T-helper 1 cell treated with Interleukin-12 subunit alpha and Interleukin-12 subunit beta and Interleukin-4 antibody, amounts not matched to agents 30 μg/mL and 1 μg/mL, for 36 hours (primary cell): ENCODE data around the gene RAE1.

Source experiments
- H3K27ac Mint-ChIP-seq: one replicate; pipeline ENCODE4 v1.8.0; 2021; ENCODE audit warnings: mild to moderate bottlenecking, mixed read lengths
- H3K27me3 Mint-ChIP-seq: one replicate; pipeline ENCODE4 v1.8.0; 2021; ENCODE audit warnings: low read depth, mixed read lengths
- H3K36me3 Mint-ChIP-seq: one replicate; pipeline ENCODE4 v1.8.0; 2021; ENCODE audit warnings: low read depth, mixed read lengths
- H3K4me1 Mint-ChIP-seq: one replicate; pipeline ENCODE4 v1.8.0; 2021; ENCODE audit warnings: low read depth, mixed read lengths
- H3K4me3 Mint-ChIP-seq: one replicate; pipeline ENCODE4 v1.8.0; 2021; ENCODE audit warnings: mild to moderate bottlenecking, moderate library complexity, mixed read lengths
- H3K9me3 Mint-ChIP-seq: one replicate; pipeline ENCODE4 v1.8.0; 2021; ENCODE audit warnings: mixed read lengths

Gene RAE1, protein sequence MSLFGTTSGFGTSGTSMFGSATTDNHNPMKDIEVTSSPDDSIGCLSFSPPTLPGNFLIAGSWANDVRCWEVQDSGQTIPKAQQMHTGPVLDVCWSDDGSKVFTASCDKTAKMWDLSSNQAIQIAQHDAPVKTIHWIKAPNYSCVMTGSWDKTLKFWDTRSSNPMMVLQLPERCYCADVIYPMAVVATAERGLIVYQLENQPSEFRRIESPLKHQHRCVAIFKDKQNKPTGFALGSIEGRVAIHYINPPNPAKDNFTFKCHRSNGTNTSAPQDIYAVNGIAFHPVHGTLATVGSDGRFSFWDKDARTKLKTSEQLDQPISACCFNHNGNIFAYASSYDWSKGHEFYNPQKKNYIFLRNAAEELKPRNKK

GRCh38 chr20:57351042-57351783 is at the start of gene RAE1:
Gene RAE1, plus strand, starts transcription at chr20:57351255. Its CDS starts 2,784 bp downstream, at chr20:57354039.
- Mint-ChIP-seq H3K27ac (peak within 1 kb of the TSS; percentile 90), H3K9me3 (no peaks in the 10 kb centered on the region), H3K4me1 (peaks cover 21% of the 10 kb centered on the region), H3K4me3 (peak within 1 kb of the TSS; percentile 95), H3K27me3 (peaks cover 10% of the 10 kb centered on the region), H3K36me3 (peaks cover 23% of the 10 kb centered on the region)

- Mint-ChIP-seq H3K27ac (no peak overlapping the region), H3K4me3 (no peak overlapping the region), H3K4me1 (no peaks in the 10 kb centered on the region), H3K27me3 (no peaks in the 10 kb centered on the region), H3K36me3 (no peaks in the 10 kb centered on the region), H3K9me3 (no peaks in the 10 kb centered on the region)
These were observed 44.3 kb upstream of the RAE1 start for GRCh38 chr20:57306747-57307146.

DNA sequence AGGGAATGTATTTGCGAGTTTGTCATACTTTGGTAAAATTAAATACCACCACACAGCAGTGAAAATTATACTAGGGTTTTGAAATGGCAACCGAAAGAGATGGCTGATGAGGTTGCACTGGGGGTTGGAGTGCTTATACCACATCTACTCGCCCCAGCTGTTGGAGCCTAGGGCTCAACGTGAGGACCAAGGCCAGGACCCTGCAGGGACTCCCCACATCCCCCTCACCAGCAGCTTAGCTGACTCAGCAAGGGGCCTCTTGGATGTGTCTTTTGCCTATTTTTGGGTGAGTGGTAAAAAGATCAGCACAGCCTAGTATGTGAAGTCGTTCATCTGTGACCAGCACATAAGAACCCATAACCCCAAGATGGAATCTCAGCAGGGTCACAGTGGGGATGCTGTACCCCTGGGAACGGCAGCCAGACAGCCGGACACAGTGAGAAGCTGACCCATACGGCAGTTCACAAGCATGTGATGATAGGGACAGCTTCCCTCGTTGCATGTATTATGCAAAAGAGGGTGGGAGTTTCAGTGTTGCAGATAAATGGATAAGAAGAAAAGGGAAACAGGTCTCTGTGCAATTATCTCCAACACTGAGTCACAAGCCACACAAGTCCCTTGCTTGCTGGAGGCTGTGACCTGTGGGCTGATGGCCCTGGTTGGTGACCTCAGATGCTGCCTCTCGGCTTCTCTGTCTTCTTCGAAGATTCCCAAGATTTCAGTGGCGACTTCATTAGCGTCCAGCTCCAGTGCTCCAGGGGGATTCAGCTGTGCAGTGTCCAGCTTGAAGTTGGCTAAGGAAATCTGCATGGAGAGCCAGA is 42.4 kb upstream of the RAE1 start:
- H3K4me3 Mint-ChIP-seq: no peak overlapping the region
- no peaks in the 10 kb centered on the region for H3K4me1 Mint-ChIP-seq
- H3K27ac Mint-ChIP-seq: no peak overlapping the region
- H3K27me3 Mint-ChIP-seq: no peaks in the 10 kb centered on the region
- H3K36me3 Mint-ChIP-seq: no peaks in the 10 kb centered on the region
- H3K9me3 Mint-ChIP-seq: no peaks in the 10 kb centered on the region

- H3K4me3 Mint-ChIP-seq: no peak overlapping the region
- H3K36me3 Mint-ChIP-seq: no peaks in the 10 kb centered on the region
- no peak overlapping the region for H3K27ac Mint-ChIP-seq
- H3K4me1 Mint-ChIP-seq: no peaks in the 10 kb centered on the region
- H3K27me3 Mint-ChIP-seq: no peaks in the 10 kb centered on the region
- no peaks in the 10 kb centered on the region for H3K9me3 Mint-ChIP-seq
These were observed 41.4 kb upstream of the RAE1 start for GRCh38 chr20:57309544-57310115.

- Mint-ChIP-seq H3K4me1 (no peaks in the 10 kb centered on the region), H3K27me3 (no peaks in the 10 kb centered on the region), H3K4me3 (no peak overlapping the region), H3K36me3 (no peaks in the 10 kb centered on the region), H3K9me3 (no peaks in the 10 kb centered on the region), H3K27ac (no peak overlapping the region)
These were observed 40.1 kb upstream of the RAE1 start for GRCh38 chr20:57310821-57311514.

DNA sequence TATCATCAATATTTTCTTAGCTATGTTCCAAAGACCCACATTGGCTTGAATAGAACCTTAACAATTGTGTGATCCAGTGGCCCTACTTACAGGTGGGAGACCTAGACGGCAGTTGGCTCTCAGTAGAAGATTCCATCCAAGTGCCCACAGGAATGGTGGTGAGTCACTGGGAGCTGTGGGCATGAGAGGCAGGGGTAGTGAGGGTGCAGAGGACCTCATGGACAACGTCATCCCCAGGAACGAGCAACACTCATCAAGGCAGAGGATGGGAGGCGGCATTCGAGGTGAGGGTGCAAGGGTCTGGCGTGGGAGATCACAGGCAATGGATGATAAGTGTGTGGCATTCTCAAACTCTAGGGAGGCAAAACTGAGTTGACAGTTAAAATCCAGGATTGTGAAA is 38.9 kb upstream of the RAE1 start:
- no peak overlapping the region for H3K4me3 Mint-ChIP-seq
- no peaks in the 10 kb centered on the region for H3K36me3 Mint-ChIP-seq
- no peak overlapping the region for H3K27ac Mint-ChIP-seq
- H3K9me3 Mint-ChIP-seq: no peaks in the 10 kb centered on the region
- no peaks in the 10 kb centered on the region for H3K27me3 Mint-ChIP-seq
- H3K4me1 Mint-ChIP-seq: no peaks in the 10 kb centered on the region

DNA sequence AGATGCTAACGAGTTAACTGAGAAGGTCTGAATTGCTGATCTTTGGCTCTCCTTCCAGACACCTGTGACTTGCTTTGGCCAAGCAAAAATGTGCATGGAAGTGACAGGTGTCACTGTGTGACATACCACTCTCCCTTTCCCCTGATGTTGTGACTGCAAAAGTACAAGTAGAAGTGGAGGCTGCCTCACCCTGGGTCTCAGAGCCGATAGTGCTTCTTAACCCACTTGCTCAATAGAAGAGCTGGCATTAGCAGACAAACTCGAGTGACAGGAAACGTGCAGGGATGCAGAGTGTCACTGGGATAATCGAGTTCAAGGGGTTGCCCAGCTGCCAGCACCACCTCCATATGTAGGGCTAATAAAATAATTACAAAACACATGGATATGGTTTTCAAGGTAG is 37.8 kb upstream of the RAE1 start:
- Mint-ChIP-seq H3K27me3 (no peaks in the 10 kb centered on the region), H3K36me3 (no peaks in the 10 kb centered on the region)

DNA sequence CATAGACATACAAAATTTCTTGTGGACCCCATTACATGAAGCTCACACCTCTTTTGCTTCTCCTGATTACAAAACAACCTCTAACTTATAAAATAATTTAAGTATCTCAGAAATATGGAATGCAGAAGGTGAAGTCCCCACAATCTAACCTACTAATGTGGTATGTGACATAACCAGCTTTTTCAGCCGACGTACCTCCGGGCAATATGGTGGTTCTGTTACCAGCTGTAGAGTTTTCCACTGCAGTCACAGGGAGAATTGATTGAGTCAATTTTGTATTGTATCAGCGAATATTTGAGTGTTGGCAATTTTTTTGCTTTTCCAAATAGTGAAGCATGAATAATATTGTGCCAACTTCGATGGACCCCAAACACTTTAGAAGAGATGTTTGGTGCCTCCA is 37.1 kb upstream of the RAE1 start:
- Mint-ChIP-seq H3K4me1 (no peaks in the 10 kb centered on the region), H3K4me3 (no peak overlapping the region), H3K9me3 (no peaks in the 10 kb centered on the region), H3K27ac (no peak overlapping the region), H3K27me3 (peaks cover 5% of the 10 kb centered on the region), H3K36me3 (no peaks in the 10 kb centered on the region)

More for the DNA sequence above, 37.8 kb upstream of the RAE1 start:
- Mint-ChIP-seq H3K4me3 (no peak overlapping the region), H3K4me1 (no peaks in the 10 kb centered on the region), H3K27ac (no peak overlapping the region), H3K9me3 (no peaks in the 10 kb centered on the region)

GRCh38 chr20:57315083-57315975 is 35.7 kb upstream of the RAE1 start:
- Mint-ChIP-seq H3K36me3 (no peaks in the 10 kb centered on the region), H3K27ac (no peak overlapping the region)

GRCh38 chr20:57315976-57316480 is 35.0 kb upstream of the RAE1 start:
- Mint-ChIP-seq H3K27ac (no peak overlapping the region), H3K27me3 (peaks cover 15% of the 10 kb centered on the region), H3K4me3 (no peak overlapping the region), H3K9me3 (no peaks in the 10 kb centered on the region), H3K4me1 (no peaks in the 10 kb centered on the region), H3K36me3 (no peaks in the 10 kb centered on the region)

More at GRCh38 chr20:57315083-57315975, 35.7 kb upstream of the RAE1 start:
- Mint-ChIP-seq H3K4me3 (no peak overlapping the region), H3K4me1 (no peaks in the 10 kb centered on the region), H3K27me3 (peaks cover 13% of the 10 kb centered on the region), H3K9me3 (no peaks in the 10 kb centered on the region)

DNA sequence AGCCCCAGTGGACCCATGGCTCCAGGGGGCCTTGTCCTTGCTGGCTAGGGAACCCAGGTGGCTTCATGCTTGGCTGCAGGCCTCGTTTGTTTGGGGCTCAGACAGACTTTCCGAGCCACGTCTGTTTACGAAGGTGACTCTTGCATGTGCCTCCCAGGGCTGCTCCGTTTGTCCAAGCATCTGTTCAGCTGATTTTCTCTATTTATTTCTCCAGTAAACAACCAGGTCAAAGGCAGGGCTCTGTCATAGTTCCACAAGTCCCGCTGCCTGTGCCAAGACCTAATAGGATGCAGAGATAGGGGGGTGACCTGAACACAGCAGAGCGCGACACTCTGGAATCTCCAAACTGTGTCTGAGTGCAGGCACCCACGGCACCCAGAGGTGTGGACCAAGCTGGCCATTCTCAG is 34.3 kb upstream of the RAE1 start:
- H3K9me3 Mint-ChIP-seq: no peaks in the 10 kb centered on the region
- H3K36me3 Mint-ChIP-seq: no peaks in the 10 kb centered on the region
- peaks cover 22% of the 10 kb centered on the region for H3K27me3 Mint-ChIP-seq
- H3K4me3 Mint-ChIP-seq: no peak overlapping the region
- H3K27ac Mint-ChIP-seq: no peak overlapping the region
- H3K4me1 Mint-ChIP-seq: no peaks in the 10 kb centered on the region

DNA sequence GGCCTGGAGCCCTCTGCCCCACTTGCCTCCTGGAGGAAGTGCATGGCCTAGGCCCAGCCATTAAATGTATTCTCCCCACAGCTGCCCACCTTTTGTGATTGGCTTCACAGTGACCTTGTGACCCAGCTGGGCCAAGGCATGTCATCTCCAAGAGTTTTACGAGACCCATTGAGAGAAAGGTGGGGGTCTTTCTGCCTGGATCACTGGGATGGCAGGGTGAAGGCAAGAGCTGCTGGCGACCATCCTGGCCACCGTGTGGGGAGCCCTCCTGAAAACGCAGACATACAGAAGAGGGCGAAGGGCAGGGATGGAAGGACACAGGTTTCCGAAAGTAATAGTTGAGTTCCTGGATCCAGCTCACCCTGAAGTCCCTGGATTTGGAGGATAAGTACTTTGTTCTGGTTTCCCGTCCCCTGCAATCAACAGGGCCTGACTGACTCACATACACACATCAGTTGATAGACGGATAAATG is 33.7 kb upstream of the RAE1 start:
- Mint-ChIP-seq H3K27me3 (peaks cover 27% of the 10 kb centered on the region), H3K27ac (no peak overlapping the region)

More for the DNA sequence above, 33.7 kb upstream of the RAE1 start:
- no peaks in the 10 kb centered on the region for H3K9me3 Mint-ChIP-seq
- no peak overlapping the region for H3K4me3 Mint-ChIP-seq
- H3K4me1 Mint-ChIP-seq: no peaks in the 10 kb centered on the region
- no peaks in the 10 kb centered on the region for H3K36me3 Mint-ChIP-seq
